KG1 (cell line): Measurements from ENCODE around the gene MAML3.

Experiments
- DNase-seq: peaks from one replicate; lab custom pipeline; 2025; lab: John Stamatoyannopoulos, UW

Gene MAML3

GRCh38 chr4:139840773-139841172 lies 313.2 kb downstream of the MAML3 start:
- no peak for DNase-seq

- DNase-seq = no peak
Observed at GRCh38 chr4:139839403-139840031, 314.5 kb downstream of the MAML3 start.

- no peak for DNase-seq
Observed at GRCh38 chr4:139838811-139839210, 315.2 kb downstream of the MAML3 start.

GRCh38 chr4:139834981-139835391 lies 319.0 kb downstream of the MAML3 start:
- no peak for DNase-seq

- DNase-seq = no peak
Observed at GRCh38 chr4:139834226-139834662, 319.7 kb downstream of the MAML3 start.

- DNase-seq = no peak
Observed at GRCh38 chr4:139833151-139833910, 320.7 kb downstream of the MAML3 start.

GRCh38 chr4:139828966-139829664 lies 324.9 kb downstream of the MAML3 start:
- DNase-seq = no peak

GRCh38 chr4:139826426-139826825 lies 327.6 kb downstream of the MAML3 start:
- DNase-seq = no peak

- DNase-seq = no peak
Observed at GRCh38 chr4:139825523-139826014, 328.4 kb downstream of the MAML3 start.

- no peak for DNase-seq
Observed at GRCh38 chr4:139824882-139825522, 329.0 kb downstream of the MAML3 start.

- DNase-seq = no peak
Observed at GRCh38 chr4:139823746-139824145, 330.2 kb downstream of the MAML3 start.

GRCh38 chr4:139823345-139823744 lies 330.6 kb downstream of the MAML3 start:
- no peak for DNase-seq

GRCh38 chr4:139822391-139822790 lies 331.6 kb downstream of the MAML3 start:
- DNase-seq = no peak

GRCh38 chr4:139819082-139819481 lies 334.9 kb downstream of the MAML3 start:
- no peak for DNase-seq

- DNase-seq = no peak
Observed at GRCh38 chr4:139817657-139818452, 336.1 kb downstream of the MAML3 start.

GRCh38 chr4:139816856-139817255 lies 337.1 kb downstream of the MAML3 start:
- no peak for DNase-seq

GRCh38 chr4:139815778-139816601 lies 338.0 kb downstream of the MAML3 start:
- no peak for DNase-seq

GRCh38 chr4:139814323-139815015 lies 339.5 kb downstream of the MAML3 start:
- DNase-seq = no peak

- no peak for DNase-seq
Observed at GRCh38 chr4:139813881-139814280, 340.1 kb downstream of the MAML3 start.

- DNase-seq = no peak
Observed at GRCh38 chr4:139810710-139811109, 343.3 kb downstream of the MAML3 start.
